ENCODE results near the gene PHOSPHO1. TPM values are rescaled to one million over a fixed set of nuclear protein-coding genes. Genes with fewer than 3 reads are reported as not detected.
A peak's percentile ranks its signal among the peaks of the same experiment; 100 is the strongest.

Gene PHOSPHO1
- total and polyA plus RNA-seq, 4 experiments from 2014 or later, result 0.10 to 0.29 TPM; not detected in 2

- no peak overlapping the region for H3K4me3 Mint-ChIP-seq
- no peaks in the 10 kb centered on the region for H3K4me1 Mint-ChIP-seq
- Histone ChIP-seq H3K4me3 (ENCODE audit: low read length in 2 of 2) (no peak overlapping the region), H3K27ac (ENCODE audit: low read depth, low read length) (no peak overlapping the region), H3K36me3 (ENCODE audit: insufficient read depth, low read length) (no peaks in the 10 kb centered on the region), H3K27me3 (ENCODE audit: insufficient read depth, low read length) (no peaks in the 10 kb centered on the region), H3K4me1 (ENCODE audit: insufficient read depth, low read length) (peaks cover 6% of the 10 kb centered on the region), H3K9me3 (ENCODE audit: control insufficient read depth in 1 of 2, low read length in 2 of 2) (no peaks in the 10 kb centered on the region)
- ChIA-PET POLR2A (ENCODE audit: partially characterized antibody) (no interaction called here), CTCF (ENCODE audit: partially characterized antibody) (interaction anchor here (1.1 kb wide), 1 partner anchor 7 kb away, joined by 3 read pairs; no protein-coding TSS in a partner anchor)
- H3K9me3 Mint-ChIP-seq, result no peaks in the 10 kb centered on the region
- intact Hi-C loops (cut with micrococcal nuclease), result no loop called here
- DNase-seq, result no peak
- no peaks in the 10 kb centered on the region for H3K36me3 Mint-ChIP-seq
- no peaks in the 10 kb centered on the region for H3K27me3 Mint-ChIP-seq
- H3K27ac Mint-ChIP-seq, result no peak overlapping the region
These were observed 24.5 kb upstream of the PHOSPHO1 start for GRCh38 chr17:49255125-49255524.

GRCh38 chr17:49254066-49254465 lies 23.5 kb upstream of the PHOSPHO1 start:
- DNase-seq, result no peak
- H3K9me3 Mint-ChIP-seq, result no peaks in the 10 kb centered on the region
- H3K36me3 Mint-ChIP-seq, result no peaks in the 10 kb centered on the region
- peak overlapping the region in 2 of 7 donors; percentile 55 to 62 for H3K27ac Mint-ChIP-seq
- intact Hi-C loops (cut with micrococcal nuclease), result no loop called here
- Histone ChIP-seq H3K27ac (ENCODE audit: low read depth, low read length) (no peak overlapping the region), H3K4me1 (ENCODE audit: insufficient read depth, low read length) (no peaks in the 10 kb centered on the region), H3K27me3 (ENCODE audit: insufficient read depth, low read length) (no peaks in the 10 kb centered on the region), H3K36me3 (ENCODE audit: insufficient read depth, low read length) (no peaks in the 10 kb centered on the region), H3K9me3 (ENCODE audit: control insufficient read depth in 1 of 2, low read length in 2 of 2) (no peaks in the 10 kb centered on the region), H3K4me3 (ENCODE audit: low read length in 2 of 2) (no peak overlapping the region)
- POLR2A ChIA-PET (ENCODE audit: partially characterized antibody), result interaction anchor here (0.6 kb wide), 1 partner anchor 101 kb away, joined by 3 read pairs; no protein-coding TSS in a partner anchor
- H3K4me3 Mint-ChIP-seq, result no peak overlapping the region
- no peaks in the 10 kb centered on the region for H3K4me1 Mint-ChIP-seq
- H3K27me3 Mint-ChIP-seq, result peaks cover 0 to 2% of the 10 kb centered on the region in 2 donors
- CTCF ChIA-PET (ENCODE audit: partially characterized antibody), result interaction anchor here (1.1 kb wide), 1 partner anchor 9 kb away, joined by 3 read pairs; no protein-coding TSS in a partner anchor

GRCh38 chr17:49252148-49252695 lies 21.6 kb upstream of the PHOSPHO1 start:
- ChIA-PET POLR2A (ENCODE audit: partially characterized antibody) (no interaction called here), CTCF (ENCODE audit: partially characterized antibody) (no interaction called here)
- Histone ChIP-seq H3K27ac (ENCODE audit: low read depth, low read length) (no peak overlapping the region), H3K4me1 (ENCODE audit: insufficient read depth, low read length) (no peaks in the 10 kb centered on the region), H3K36me3 (ENCODE audit: insufficient read depth, low read length) (no peaks in the 10 kb centered on the region), H3K9me3 (ENCODE audit: control insufficient read depth in 1 of 2, low read length in 2 of 2) (no peaks in the 10 kb centered on the region), H3K27me3 (ENCODE audit: insufficient read depth, low read length) (no peaks in the 10 kb centered on the region), H3K4me3 (ENCODE audit: low read length in 2 of 2) (no peak overlapping the region)
- Mint-ChIP-seq H3K36me3 (no peaks in the 10 kb centered on the region), H3K27ac (no peak overlapping the region), H3K4me1 (no peaks in the 10 kb centered on the region), H3K9me3 (no peaks in the 10 kb centered on the region), H3K4me3 (no peak overlapping the region), H3K27me3 (peaks cover 2% of the 10 kb centered on the region in 2 donors)
- intact Hi-C loops (cut with micrococcal nuclease), result no loop called here
- DNase-seq, result no peak

- peaks cover 4% of the 10 kb centered on the region in 2 donors for H3K27me3 Mint-ChIP-seq
- H3K27ac Mint-ChIP-seq, result no peak overlapping the region
- no peak overlapping the region for H3K4me3 ChIP-seq (ENCODE audit: low read length in 2 of 2)
- no peaks in the 10 kb centered on the region for H3K36me3 ChIP-seq (ENCODE audit: insufficient read depth, low read length)
- H3K27ac ChIP-seq (ENCODE audit: low read depth, low read length), result no peak overlapping the region
- ChIA-PET CTCF (ENCODE audit: partially characterized antibody) (no interaction called here), POLR2A (ENCODE audit: partially characterized antibody) (interaction anchor here (0.6 kb wide), 1 partner anchor 54 kb away, joined by 4 read pairs; no protein-coding TSS in a partner anchor)
- H3K27me3 ChIP-seq (ENCODE audit: insufficient read depth, low read length), result no peaks in the 10 kb centered on the region
- no peaks in the 10 kb centered on the region for H3K9me3 Mint-ChIP-seq
- H3K4me3 Mint-ChIP-seq, result no peak overlapping the region
- H3K9me3 ChIP-seq (ENCODE audit: control insufficient read depth in 1 of 2, low read length in 2 of 2), result no peaks in the 10 kb centered on the region
- H3K4me1 ChIP-seq (ENCODE audit: insufficient read depth, low read length), result no peaks in the 10 kb centered on the region
- no peaks in the 10 kb centered on the region for H3K4me1 Mint-ChIP-seq
- no peaks in the 10 kb centered on the region for H3K36me3 Mint-ChIP-seq
- DNase-seq, result no peak
- intact Hi-C loops (cut with micrococcal nuclease), result no loop called here
These were observed 19.4 kb upstream of the PHOSPHO1 start for GRCh38 chr17:49249890-49250522.

GRCh38 chr17:49249292-49249794 lies 18.8 kb upstream of the PHOSPHO1 start:
- intact Hi-C loops (cut with micrococcal nuclease), result no loop called here
- no peak overlapping the region for H3K4me3 Mint-ChIP-seq
- H3K27ac Mint-ChIP-seq, result no peak overlapping the region
- H3K27me3 Mint-ChIP-seq, result peaks cover 4 to 7% of the 10 kb centered on the region in 2 donors
- Histone ChIP-seq H3K4me3 (ENCODE audit: low read length in 2 of 2) (no peak overlapping the region), H3K9me3 (ENCODE audit: control insufficient read depth in 1 of 2, low read length in 2 of 2) (no peaks in the 10 kb centered on the region), H3K27ac (ENCODE audit: low read depth, low read length) (no peak overlapping the region), H3K27me3 (ENCODE audit: insufficient read depth, low read length) (no peaks in the 10 kb centered on the region), H3K36me3 (ENCODE audit: insufficient read depth, low read length) (no peaks in the 10 kb centered on the region), H3K4me1 (ENCODE audit: insufficient read depth, low read length) (no peaks in the 10 kb centered on the region)
- no peaks in the 10 kb centered on the region for H3K4me1 Mint-ChIP-seq
- CTCF ChIA-PET (ENCODE audit: partially characterized antibody), result no interaction called here
- H3K36me3 Mint-ChIP-seq, result no peaks in the 10 kb centered on the region
- POLR2A ChIA-PET (ENCODE audit: partially characterized antibody), result no interaction called here
- no peaks in the 10 kb centered on the region for H3K9me3 Mint-ChIP-seq
- DNase-seq, result no peak

GRCh38 chr17:49247944-49248343 lies 17.4 kb upstream of the PHOSPHO1 start:
- Mint-ChIP-seq H3K4me1 (no peaks in the 10 kb centered on the region), H3K36me3 (no peaks in the 10 kb centered on the region), H3K27ac (peak overlapping the region in 1 of 7 donors; percentile 71), H3K27me3 (peaks cover 4 to 7% of the 10 kb centered on the region in 2 donors), H3K4me3 (no peak overlapping the region), H3K9me3 (no peaks in the 10 kb centered on the region)
- no peaks in the 10 kb centered on the region for H3K9me3 ChIP-seq (ENCODE audit: control insufficient read depth in 1 of 2, low read length in 2 of 2)
- H3K36me3 ChIP-seq (ENCODE audit: insufficient read depth, low read length), result no peaks in the 10 kb centered on the region
- H3K4me1 ChIP-seq (ENCODE audit: insufficient read depth, low read length), result no peaks in the 10 kb centered on the region
- no peaks in the 10 kb centered on the region for H3K27me3 ChIP-seq (ENCODE audit: insufficient read depth, low read length)
- CTCF ChIA-PET (ENCODE audit: partially characterized antibody), result no interaction called here
- intact Hi-C loops (cut with micrococcal nuclease), result no loop called here
- no peak overlapping the region for H3K27ac ChIP-seq (ENCODE audit: low read depth, low read length)
- POLR2A ChIA-PET (ENCODE audit: partially characterized antibody), result interaction anchor here (0.6 kb wide), 1 partner anchor 67 kb away, joined by 4 read pairs; no protein-coding TSS in a partner anchor
- H3K4me3 ChIP-seq (ENCODE audit: low read length in 2 of 2), result no peak overlapping the region
- DNase-seq, result no peak

- Mint-ChIP-seq H3K27ac (no peak overlapping the region), H3K4me1 (no peaks in the 10 kb centered on the region), H3K9me3 (no peaks in the 10 kb centered on the region), H3K27me3 (peaks cover 4 to 7% of the 10 kb centered on the region in 2 donors), H3K36me3 (no peaks in the 10 kb centered on the region), H3K4me3 (no peak overlapping the region)
- Histone ChIP-seq H3K36me3 (ENCODE audit: insufficient read depth, low read length) (no peaks in the 10 kb centered on the region), H3K27ac (ENCODE audit: low read depth, low read length) (no peak overlapping the region), H3K9me3 (ENCODE audit: control insufficient read depth in 1 of 2, low read length in 2 of 2) (no peaks in the 10 kb centered on the region), H3K4me3 (ENCODE audit: low read length in 2 of 2) (no peak overlapping the region), H3K4me1 (ENCODE audit: insufficient read depth, low read length) (no peaks in the 10 kb centered on the region), H3K27me3 (ENCODE audit: insufficient read depth, low read length) (no peaks in the 10 kb centered on the region)
- CTCF ChIA-PET (ENCODE audit: partially characterized antibody), result no interaction called here
- intact Hi-C loops (cut with micrococcal nuclease), result no loop called here
- no peak for DNase-seq
- POLR2A ChIA-PET (ENCODE audit: partially characterized antibody), result no interaction called here
These were observed 14.3 kb upstream of the PHOSPHO1 start for GRCh38 chr17:49244839-49245238.

All from CD4-positive, alpha-beta memory T cell (primary cell).